GM18505 (cell line): ENCODE results near the gene MED27.

Experiments
- ATAC-seq: cut with Tn5 transposase; IDR thresholded peaks from one replicate; pipeline ENCODE4 v1.9.1; 2021; ENCODE audit not compliant: unreplicated experiment
- POLR2A ChIP-seq: IDR thresholded peaks from 4 replicates; pipeline ENCODE4 v1.6.1; 2011; ENCODE audit warnings: borderline replicate concordance; ENCODE audit not compliant: insufficient read depth, insufficient read length; ENCODE audit errors: extremely low read depth

Gene MED27

GRCh38 chr9:131959056-131959455, 120.6 kb downstream of the MED27 start:
- ATAC-seq = no peak
- no peak for TF ChIP-seq POLR2A

GRCh38 chr9:131954299-131954698, 125.4 kb downstream of the MED27 start:
- ATAC-seq = no peak
- no peak for TF ChIP-seq POLR2A

- TF ChIP-seq POLR2A = no peak
- no peak for ATAC-seq
Measured at GRCh38 chr9:131951905-131952304, 127.8 kb downstream of the MED27 start.

- ATAC-seq = no peak
- no peak for TF ChIP-seq POLR2A
Measured at GRCh38 chr9:131951155-131951554, 128.5 kb downstream of the MED27 start.

DNA sequence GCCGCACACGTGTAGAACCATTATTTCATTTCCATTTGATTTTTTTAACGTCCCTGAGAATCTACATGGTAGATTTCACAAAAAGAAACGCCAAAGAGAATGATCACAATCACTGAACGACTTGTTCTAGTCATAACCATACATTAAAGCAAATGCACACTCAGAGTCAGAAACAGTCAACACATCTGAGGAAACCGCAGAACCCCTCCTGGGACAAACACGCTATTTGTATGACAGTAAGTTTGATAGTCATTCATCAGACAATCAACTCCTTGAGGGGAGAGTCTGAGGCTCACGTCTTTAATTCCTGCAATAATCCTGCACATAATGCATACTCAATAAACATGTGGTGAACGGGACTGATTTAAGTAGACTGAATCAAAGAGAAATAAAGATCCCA, 129.2 kb downstream of the MED27 start:
- TF ChIP-seq POLR2A = no peak

GRCh38 chr9:131946180-131946579, 133.5 kb downstream of the MED27 start:
- ATAC-seq = no peak
- TF ChIP-seq POLR2A = no peak

More for the DNA sequence above, 129.2 kb downstream of the MED27 start:
- ATAC-seq = no peak

DNA sequence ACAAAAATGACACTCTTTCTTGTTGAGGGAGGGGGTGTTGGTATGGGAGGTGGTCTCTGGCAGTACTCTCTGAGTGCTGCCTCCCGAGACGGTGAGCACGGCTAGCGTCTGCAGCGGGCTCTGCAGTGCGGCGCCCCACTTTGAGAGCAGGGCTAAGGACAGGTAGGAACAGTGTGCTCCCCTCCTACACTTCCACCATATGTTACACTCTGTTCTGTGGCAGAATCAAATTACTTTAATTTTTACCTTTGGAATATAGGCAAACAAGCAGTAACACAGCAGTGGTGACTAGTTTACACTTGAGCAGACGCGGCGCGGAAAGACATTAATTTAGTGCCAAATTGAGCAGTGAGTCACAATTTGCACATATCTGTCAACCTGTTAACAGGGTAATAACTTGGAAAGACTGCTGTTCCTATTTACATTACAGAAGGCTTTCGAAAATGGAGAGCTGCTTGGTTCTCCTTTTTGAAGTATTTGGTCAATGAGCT, 136.3 kb downstream of the MED27 start:
- ATAC-seq = no peak
- no peak for TF ChIP-seq POLR2A

DNA sequence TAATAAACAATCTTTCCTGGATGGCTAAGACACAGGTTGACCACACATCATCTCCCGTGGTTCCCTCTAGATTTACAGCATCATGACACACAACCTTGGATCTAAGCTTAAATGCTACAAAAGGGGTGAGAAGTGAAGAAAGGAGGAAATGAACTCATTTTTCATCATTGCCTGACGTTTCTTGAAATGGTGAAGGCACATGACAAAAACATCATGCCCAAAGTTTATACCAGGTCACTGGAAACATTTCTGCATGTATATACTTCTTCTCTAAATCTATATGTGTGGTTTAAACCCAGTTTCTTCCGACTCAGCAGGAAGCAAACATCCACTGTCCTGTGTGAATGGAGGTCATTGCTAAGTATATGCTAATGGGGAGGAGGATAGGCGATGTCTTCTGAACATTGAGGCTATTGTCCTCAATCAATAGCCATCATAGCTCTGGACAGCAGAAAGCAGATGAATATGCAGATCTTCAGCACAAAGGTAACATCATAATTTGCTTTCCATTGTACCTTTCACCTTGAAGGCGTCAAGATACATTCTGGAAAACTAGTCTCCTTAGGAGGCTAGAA, 137.4 kb downstream of the MED27 start:
- TF ChIP-seq POLR2A = no peak
- ATAC-seq = no peak

GRCh38 chr9:131937451-131937850, 142.2 kb downstream of the MED27 start:
- TF ChIP-seq POLR2A = no peak
- no peak for ATAC-seq

DNA sequence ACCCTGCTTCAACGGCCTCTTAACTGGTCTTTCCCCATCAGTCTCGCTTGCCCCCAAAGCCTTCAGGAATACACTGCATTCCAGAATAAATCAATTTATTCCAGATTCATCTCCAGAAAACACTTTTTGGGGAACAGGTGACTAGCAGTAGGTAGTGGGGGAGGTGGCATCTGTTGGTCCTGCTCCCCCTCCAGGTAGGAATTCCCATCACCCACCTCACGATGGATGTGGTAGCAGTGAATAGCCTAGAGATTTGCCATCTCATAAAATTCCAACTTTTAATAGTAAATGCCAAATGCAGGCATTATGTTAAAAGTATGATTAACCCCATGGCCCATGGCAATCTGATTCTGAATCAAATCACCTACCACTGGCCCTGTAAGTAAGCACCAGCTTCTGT, 142.7 kb downstream of the MED27 start:
- ATAC-seq = no peak
- no peak for TF ChIP-seq POLR2A

DNA sequence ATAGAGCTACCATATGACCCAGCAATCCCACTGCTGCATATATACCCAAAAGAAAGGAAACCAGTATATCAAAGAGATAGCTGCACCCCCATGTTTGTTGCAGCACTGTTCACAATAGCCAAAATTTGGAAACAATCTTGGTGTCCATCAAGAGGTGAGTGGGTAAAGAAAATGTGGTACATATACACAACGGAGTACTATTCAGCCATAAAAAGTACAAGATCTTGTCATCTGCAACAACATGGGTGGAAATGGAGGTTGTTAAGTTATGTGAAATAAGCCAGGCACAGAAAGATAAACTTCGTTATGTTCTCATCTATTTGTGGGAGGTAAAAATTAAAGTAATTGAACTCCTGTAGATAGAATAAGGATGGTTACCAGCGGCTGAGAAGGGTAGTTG, 145.0 kb downstream of the MED27 start:
- TF ChIP-seq POLR2A = no peak
- ATAC-seq = no peak

GRCh38 chr9:131927091-131927490, 152.6 kb downstream of the MED27 start:
- no peak for TF ChIP-seq POLR2A

GRCh38 chr9:131926360-131926922, 153.2 kb downstream of the MED27 start:
- ATAC-seq = no peak
- TF ChIP-seq POLR2A = no peak

More at GRCh38 chr9:131927091-131927490, 152.6 kb downstream of the MED27 start:
- ATAC-seq = no peak

- no peak for ATAC-seq
- no peak for TF ChIP-seq POLR2A
Measured at GRCh38 chr9:131925677-131926177, 153.9 kb downstream of the MED27 start.
